HG03439 (cell line): ENCODE data around the gene CFAP221.

Experiments
- ATAC-seq: cut with Tn5 transposase; IDR thresholded peaks from one replicate; pipeline ENCODE4 v1.9.1; 2021; ENCODE audit warnings: mild to moderate bottlenecking, moderate library complexity; ENCODE audit not compliant: unreplicated experiment

CFAP221 gene

DNA sequence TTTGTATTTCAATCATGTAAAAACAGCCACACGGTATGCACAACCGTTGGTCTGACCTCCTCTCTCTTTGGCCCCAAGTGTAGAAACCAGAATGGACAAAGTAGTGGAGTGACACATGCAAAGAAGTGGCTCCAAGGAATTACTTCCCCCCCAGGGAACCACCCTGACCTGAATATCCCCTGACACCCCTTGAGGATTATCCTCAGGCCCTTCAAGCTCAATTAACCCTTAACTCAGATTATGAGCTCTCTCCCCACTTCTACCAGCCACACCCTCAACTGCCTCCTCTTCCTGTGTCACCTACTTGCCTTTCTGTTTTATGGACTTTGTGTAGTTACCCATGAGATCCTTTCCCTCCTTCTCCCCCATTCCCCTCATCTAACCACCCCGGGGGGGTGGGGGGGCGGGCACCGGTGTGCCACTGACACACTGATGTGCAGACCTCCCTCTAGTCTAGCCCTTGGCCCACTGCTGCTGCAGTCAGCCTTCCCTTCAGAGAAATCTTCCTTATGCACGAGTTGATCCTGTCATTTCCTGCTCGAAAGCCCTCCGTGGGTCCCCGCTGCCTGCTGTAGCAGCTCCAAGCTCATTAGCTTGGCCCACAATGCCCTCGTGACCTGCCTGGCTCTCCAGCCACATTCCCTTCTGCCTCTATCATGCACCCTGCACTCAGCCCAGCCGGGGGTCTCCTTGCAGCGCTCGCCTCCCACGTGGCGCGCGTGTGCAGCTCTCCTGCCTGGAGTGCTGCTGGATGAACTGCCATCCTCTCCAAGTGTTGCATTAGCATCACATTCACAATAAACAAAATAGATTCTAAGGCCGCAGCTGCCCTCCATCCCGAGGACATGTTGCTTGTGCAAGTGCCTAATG, 94.7 kb downstream of the CFAP221 start:
- ATAC-seq: no peak

DNA sequence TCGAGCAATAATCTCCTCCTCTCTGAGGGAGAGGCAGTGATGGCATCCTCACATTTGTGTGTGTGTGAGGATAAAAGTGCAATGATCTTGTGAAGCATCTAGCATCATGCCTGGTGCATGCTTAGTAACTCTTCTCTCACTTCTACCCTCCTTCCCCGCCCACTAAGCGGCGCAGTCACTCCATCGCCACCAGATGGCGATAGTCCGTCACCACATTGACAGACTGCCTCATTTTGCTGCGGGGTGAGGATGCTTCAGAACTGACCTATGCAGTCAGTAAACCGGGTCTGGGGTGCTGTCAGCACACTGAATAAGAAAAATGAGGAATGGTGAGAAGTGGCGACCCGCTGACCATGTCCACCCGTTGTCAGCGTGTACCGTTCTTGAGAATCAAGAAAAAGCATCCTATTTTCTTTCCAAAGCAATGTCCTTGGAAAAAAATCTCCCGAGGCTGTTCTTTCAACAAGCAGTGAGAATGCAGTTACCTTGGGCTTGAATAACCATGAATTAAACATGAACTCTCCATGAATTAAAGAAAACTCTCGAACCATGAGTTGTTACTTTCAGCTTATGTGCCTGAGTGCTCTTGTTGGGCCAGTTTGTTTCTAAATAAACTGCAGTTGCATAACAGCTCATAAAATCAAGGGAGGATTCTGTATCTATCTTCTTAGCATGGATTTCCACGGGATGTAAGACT, 97.5 kb downstream of the CFAP221 start:
- peak; percentile 99 for ATAC-seq

DNA sequence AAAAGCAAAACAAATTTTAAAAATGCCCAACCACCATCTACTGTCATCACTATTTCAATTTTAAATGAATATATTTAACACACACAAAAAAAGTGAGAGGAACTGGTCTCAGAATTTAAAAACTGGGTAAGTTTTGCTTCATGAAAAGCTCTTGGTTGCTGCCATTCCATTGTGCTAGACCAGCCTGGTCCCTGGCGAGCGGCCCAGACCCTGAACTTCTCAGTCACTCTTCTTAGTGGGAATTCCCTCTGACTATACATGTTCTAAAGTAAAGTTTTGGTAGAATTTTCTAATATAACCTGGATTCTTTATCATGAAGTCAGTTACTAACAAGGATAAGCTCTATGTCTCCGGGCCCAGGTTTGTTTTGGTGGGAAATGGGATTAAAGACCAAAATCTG, 99.9 kb downstream of the CFAP221 start:
- ATAC-seq: no peak

DNA sequence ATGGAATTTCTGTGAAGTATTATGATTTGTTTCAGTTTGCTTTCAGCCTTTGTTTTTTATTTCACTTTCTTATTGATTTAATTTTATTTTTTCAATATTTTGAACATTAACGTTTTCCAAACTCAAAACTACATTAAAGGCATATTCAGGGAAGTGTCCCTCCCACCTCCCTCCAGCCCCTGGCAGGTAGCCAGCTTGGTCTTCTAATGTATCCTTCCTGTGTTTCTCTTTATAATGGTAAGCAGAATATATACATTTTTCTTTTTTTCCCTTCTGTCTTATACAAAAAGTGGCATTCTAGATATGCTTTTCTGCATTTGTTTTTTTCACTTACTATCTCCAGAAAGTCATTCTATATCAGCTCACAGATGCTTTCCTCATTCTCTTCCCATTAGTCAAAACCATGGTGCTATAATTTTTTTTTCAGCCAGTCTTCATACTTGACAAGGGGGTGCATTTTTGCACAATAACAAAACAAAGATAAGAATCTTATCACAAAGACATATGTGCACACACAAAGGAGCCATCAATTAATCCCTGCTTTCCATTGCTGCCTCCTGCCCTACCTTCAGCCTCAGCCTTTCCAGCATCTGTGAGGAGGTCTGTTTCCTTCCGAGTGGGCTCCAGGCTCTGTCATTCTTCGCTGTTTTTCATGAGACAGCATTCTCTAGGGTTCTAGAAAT, 101.1 kb downstream of the CFAP221 start:
- no peak for ATAC-seq

DNA sequence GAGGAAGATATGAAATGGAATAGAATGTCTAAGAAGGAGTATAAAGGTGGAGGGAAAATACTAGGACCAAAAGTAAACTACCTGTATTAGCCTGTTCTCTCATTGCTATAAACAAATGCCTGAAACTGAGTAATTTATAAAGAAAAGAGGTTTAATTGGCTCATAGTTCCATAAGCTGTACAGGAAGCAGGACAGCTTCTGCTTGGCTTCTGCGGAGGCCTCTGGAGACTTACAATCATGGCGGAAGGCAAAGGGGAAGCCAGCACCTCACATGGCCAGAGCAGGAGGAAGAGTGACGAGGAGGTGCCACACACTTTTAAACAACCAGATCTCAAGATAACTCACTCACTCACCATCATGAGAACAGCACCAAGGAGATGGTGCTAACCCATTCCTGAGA, 101.9 kb downstream of the CFAP221 start:
- ATAC-seq: no peak

DNA sequence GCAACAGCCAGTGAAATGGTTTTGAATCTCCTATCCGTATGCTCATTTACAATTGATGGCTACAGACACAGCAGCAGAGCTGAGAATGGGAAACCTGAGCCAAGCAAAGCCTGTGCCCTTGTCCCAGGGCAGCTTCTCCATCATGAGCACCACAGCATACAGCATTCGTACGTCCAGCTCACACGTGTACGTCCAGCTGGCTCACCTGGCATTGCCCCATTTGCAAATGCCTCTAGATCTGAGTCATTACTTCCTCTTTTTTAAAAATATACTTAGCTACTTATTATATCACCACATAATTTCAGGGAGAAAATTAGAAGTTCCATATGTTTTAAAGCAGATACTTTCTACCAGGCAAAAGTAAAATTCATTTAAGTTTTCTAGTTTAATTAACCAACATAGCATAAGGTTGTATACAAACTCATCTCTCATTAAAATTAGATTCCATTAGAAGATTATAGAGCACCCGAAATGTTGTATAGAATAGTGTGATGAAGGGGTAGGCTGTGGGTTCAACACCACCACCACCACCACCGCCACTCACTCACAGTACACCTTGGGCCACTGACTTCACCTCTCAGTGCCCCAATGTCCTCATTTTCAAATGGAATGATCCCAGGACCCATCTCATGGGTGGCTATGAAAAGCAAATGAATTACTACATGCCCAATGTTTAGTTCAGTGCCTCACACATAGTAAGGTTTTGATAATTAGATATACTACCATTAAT, 103.4 kb downstream of the CFAP221 start:
- peak; percentile 91 for ATAC-seq

DNA sequence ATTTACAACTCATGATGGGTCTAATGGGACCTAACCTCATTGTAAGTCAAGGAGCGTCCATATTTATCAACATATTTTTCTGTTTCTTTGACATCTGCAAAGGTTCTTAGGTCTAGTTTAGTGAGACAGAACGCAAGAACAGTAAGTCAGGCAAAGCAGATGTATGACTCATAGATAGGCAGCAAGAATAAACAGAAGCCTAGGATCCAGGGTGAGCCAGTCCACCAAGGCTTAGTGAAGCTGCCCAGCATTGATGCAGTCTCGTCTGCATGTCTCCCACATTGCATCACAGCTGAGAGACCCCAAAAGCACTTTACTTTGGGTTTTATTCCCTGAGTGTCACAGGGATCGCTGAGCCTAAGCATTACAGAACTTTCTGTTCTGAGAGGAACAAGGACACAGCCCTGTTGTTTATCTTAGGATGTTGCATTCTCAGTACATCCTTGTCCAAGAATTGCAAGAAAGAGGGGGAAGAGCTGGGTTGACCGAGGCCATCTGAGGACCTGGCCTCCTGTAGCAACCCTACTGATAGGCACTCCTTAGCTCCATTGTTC, 105.2 kb downstream of the CFAP221 start:
- no peak for ATAC-seq

DNA sequence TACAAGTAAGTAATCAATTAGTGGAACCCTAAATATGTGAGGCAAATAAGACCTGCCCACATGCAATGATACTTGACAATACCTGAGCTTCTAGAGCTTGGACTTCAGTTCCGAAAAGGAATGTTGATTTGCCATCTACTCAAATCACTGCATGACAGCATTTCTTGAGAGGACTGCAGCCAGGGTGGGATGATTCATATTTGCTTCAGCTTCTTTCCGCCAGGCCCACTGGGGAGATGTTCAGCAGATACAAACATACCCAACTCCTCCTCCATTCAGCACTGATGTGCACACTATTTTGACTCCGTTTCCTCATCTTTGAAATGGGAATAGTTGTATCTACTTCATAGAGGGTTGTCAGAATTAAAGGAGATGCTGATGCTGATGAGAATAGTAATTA, 106.0 kb downstream of the CFAP221 start:
- no peak for ATAC-seq

DNA sequence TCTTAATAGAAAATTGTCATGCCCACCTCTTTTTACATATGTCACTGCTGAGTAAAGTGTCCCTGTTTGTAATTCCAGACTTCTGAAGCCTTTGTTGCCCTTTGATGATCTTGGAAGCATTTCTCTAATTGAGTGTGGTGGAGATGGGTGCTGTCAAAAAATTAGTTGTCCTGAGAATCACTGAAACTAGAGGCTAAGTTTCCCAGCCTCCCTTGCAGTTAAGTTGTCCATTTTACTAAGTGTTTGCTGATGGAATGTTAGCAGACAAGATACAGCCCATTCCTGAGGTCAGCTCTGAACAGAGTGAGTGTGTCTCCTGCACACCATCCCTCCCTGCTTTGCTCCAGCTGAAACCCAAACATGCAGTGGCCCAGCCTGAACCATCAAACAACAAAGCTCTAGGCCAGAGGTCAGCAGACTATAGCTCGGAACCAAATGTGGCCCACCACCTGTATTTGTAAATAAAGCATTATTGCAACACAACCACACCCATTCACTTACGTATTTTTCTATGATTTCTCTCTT, 106.7 kb downstream of the CFAP221 start:
- no peak for ATAC-seq

DNA sequence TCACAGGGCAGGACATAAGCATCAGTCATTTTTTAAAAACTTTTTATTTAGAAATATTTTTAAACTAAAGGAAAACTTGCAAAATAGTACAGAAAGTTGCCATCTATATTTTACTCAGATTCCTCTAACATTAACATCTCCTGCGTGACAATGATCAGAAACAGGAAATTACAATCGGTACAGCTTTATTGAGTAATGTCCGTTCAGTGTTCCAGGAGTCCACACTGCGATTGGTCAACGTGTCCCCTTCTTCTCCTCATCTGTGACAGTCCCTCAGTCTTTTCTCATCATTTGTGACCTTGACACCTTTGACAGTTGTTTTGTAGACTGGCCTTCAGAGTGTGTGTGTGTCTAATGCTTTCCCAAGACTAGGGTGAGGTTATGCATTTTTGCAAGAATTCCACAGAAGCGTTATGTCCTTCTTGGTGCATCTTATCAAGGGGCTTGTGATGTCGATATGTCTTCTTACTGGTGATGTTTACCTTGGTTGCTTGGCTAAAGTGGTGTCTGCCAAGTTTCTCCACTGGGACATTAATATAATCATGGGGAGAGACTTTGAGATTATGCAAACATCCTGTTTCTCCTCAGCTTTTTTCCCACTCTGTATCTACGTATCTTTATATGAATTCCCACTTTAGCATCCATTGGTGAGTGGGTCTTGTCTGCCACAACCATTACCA, 113.4 kb downstream of the CFAP221 start:
- no peak for ATAC-seq

DNA sequence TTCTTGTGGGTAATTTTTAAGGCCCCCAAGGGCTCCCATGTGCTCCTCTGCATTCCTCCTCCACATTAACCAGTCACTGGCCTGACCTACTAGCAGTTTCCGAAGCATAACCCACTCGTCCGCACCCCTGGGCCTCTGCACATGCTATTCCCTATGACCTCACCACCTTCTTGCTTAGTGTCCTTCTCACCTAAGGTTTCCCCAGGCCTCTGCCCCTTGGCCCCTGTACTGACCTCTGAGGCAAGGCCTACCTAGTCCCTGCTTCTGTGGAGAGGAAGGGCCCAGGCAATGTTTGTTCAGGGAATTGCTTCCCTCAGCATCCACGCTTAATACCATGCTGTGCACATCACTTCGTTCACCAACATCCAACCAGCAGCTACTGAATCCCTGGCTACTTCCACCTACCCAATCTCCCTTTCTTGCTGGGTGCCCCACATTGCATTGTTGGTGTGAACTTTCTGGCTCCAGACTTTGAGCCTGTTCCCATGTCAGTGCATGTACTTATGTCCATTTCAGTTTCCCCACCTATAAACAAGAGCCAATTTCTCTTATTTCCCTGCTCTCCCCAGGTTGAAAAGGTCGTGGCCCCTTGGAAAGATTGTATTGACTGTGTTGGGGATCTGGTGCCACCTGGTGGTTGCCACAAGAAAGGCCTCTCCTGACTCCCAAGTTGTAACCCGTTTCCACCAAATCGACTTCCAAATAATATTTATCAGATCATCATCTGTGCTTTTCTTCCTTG, 115.5 kb downstream of the CFAP221 start:
- no peak for ATAC-seq

DNA sequence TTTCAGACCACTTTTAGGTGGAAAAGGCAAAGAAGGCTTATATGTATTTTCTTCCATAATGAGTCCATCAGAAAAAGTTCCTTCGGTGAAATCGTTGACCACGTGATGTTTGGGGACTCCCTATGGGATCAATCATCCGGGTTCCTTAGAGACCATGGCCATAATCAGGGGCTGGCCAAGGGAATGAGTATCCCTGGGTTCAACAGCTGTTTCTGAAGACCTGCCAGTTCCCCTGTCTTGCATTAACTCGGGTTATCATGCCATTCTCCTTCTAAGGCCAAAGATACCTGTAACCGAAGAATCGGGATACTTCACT, 116.1 kb downstream of the CFAP221 start:
- no peak for ATAC-seq

DNA sequence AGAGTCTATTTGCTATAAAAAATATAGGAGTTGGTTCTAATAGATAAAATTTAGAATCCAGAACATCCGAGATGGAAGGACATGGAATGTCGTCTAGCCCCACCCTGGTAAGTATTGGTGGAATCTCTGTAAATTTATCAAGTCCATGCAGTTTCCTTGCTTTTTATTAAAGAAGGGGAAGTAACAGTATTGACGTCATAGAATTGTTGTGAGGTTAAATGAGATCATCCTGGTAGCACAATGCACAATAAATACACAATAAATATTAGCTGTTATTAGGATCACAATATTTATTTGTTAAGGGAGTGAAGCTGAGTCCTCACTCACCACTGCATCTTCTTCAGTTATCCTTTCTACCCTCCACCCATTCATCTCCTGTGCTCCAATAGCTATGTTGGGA, 118.0 kb downstream of the CFAP221 start:
- ATAC-seq: no peak

DNA sequence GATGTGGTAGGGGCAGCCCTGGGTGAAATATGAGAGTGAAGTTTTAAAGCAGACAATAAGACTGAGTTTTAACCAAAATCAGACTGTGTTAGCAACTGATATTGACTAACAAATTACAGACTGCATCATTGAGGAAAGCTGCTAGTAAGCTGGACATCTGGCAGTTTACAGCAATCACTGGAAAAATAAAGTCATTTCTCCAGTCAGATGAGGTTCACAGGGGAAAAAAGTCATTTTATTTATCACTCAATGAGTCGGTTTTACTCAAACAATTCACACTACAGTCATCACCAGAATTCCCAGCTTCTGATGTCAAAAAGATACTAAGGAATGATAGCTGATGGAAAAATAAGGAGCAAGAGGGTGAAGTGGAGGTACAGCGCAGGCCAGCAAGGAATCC, 124.3 kb downstream of the CFAP221 start:
- no peak for ATAC-seq

DNA sequence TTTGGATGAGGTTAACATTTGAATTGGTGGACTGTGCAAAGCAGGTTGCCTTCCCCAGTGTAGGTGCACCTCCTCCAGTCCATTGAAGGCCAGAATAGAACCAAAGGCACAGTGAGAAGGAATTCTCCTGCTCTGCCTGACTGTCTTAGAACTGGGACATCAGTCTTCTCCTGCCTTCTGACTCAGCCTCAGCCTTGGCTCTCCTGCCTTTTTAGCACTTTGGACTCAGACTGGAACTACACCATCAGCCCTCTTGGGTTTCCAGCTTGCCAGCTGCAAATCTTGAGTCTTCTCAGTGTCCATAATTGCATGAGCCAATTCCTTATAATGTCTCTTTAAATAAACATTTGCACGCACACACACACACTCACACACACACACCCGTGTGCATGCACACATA, 126.8 kb downstream of the CFAP221 start:
- no peak for ATAC-seq

DNA sequence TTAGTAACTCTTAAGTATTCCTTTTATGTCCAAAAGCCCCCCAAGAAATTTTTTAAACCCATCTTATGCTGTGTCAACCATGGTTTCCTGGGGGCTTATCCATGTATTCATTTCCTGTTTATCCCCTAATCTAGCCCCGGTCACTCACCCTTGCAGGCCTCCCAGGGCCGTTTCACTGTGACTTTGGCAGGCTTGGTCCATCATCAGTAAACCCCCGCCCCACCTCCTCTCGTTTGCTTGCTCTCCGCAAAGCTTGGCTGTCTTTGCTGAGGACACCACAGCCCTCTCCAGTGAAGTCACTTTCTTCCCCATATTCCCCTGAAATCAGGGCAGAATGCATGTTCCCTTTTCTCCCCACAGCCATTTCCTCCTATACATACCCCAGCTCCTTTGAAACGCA, 127.5 kb downstream of the CFAP221 start:
- no peak for ATAC-seq

DNA sequence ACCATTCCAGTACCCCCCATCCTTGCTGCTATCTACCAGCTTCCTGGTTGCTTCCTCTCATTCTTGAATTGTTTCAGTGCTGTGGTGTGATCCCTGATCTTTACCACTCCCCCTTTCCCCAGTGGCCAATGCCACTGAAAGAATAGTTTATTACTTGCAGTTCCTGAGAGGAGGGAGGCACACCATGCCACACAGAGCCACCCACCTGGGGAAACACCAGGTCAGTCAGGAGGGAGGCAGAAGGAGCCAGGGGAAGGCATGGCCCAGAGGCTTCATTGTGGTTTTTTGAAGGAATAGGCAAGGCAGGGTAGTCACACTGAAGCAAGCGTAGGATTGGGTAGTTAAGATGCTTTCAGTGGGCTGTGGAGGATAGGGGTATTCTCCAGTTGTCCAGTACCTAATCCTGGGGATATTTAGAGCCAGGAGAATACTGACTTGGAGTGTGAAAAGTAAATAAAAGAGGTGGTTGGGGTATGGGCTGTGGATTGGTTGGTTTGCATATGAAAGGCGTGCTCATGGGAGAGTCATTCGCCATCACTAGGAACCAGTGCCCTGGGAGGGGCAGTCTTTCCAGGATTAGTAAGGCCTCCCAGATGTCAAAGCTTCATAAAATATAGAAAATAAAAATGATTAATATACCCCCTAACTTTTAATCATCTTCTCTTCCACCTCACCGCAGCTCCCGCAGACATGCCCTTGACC, 128.1 kb downstream of the CFAP221 start:
- ATAC-seq: no peak

DNA sequence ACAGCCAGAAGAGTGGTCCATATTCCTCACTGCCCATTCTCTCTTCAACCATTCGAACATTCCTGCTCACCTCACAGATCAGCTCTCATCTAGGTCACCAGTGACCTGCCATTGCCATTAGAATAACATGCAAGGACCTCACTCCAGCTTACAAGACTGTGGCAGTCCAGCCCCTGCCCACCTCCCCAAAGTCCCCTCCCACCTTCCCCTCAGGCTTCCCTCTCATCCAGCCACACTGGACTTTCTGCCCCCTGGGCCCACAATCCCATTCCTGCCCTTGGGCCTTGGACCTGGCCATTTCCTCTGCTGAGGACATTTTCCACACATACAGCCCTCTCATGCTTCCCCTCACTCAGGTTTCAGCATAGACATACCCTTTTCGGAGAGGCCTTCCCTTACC, 129.5 kb downstream of the CFAP221 start:
- no peak for ATAC-seq
